ENCODE results near the gene PIP4K2A. TPM values are rescaled to one million over a fixed set of nuclear protein-coding genes. Genes with fewer than 3 reads are reported as not detected.

Gene PIP4K2A
- total and polyA plus RNA-seq, 2 of the 13 experiments (the other 11 are each of a cell fraction or from before 2014, with no cell fraction given) = 9.1 to 22.6 TPM

DNA sequence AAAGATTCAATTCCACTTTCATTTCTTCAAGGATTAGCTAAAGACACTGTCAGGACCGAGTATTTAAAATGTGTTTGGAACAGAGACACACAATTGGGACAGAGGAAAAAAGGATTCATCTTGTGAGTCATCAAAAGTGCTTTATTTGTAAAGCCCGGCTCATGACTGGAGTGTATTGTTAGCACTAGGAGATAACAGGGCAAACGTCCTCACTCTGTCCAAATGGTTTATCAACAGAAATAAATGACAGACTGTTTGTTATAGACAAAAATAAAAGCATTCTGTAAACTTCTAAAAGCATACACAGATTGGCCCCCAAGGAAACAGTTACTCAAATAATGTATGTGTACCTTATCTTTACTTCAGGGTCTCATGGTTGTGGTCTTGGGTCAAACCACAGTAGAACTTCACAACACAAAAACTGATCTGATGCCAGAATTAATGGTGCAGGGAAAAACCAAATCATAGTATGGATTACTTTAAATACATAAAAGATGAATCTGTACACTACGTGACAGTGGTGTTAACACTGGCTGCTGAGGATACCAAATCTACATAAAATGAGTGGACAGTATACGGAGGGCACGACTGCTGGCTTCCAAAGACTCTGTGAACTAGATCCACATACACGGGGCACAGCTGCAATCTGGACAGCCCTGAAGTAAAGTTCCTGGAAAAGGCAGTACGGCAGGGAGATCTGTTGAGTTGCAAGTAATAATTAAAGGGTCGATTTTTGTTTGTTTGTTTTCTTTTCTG, 179.4 kb downstream of the PIP4K2A start (continued):
- TF ChIP-seq ZNF670 (CRISPR knock-in tag; IDR thresholded peaks at IDR 0.05; ENCODE audit: borderline replicate concordance) (no peak), NR2C2 (CRISPR knock-in tag; IDR thresholded peaks at IDR 0.05; ENCODE audit: borderline replicate concordance) (no peak), CC2D1A (CRISPR knock-in tag; IDR thresholded peaks at IDR 0.05) (no peak), NKX3-1 (CRISPR knock-in tag; IDR thresholded peaks at IDR 0.05) (no peak), EP300 (IDR thresholded peaks at IDR 0.05; ENCODE audit: low read depth in 2 of 2, low read length in 2 of 2) (0 out of 4 replicates have a peak, but pooled peaks of 1 of the 2 experiments have one; percentile 18), EP300 (CRISPR knock-in tag; IDR thresholded peaks at IDR 0.05; ENCODE audit: borderline replicate concordance) (no peak), RCOR2 (CRISPR knock-in tag; IDR thresholded peaks at IDR 0.05) (no peak), POLR2AphosphoS2 (IDR thresholded peaks at IDR 0.05; ENCODE audit: low read depth, low read length) (no peak), SRY (CRISPR knock-in tag; IDR thresholded peaks at IDR 0.05) (no peak), SRF (IDR thresholded peaks at IDR 0.05; ENCODE audit: low read depth, low read length) (no peak), ATAD3A (CRISPR knock-in tag; IDR thresholded peaks at IDR 0.05) (no peak), ZBTB3 (CRISPR knock-in tag; IDR thresholded peaks at IDR 0.05; ENCODE audit: borderline replicate concordance, low read depth) (no peak), SOX13 (IDR thresholded peaks at IDR 0.05) (no peak), SOX13 (CRISPR knock-in tag; conservative IDR thresholded peaks at IDR 0.05 in 1 of 2, IDR thresholded peaks at IDR 0.05 in 1 of 2) (peak in 1 of 2 experiments; percentile 66; a peak in 2 of 4 replicates), TCF7 (IDR thresholded peaks at IDR 0.05; ENCODE audit: low read depth) (peak; percentile 45), TAF1 (CRISPR knock-in tag; IDR thresholded peaks at IDR 0.05) (no peak), NFIC (IDR thresholded peaks at IDR 0.05; ENCODE audit: low read length) (no peak; the same call in 1 of the 2 replicates), SMYD3 (CRISPR knock-in tag; IDR thresholded peaks at IDR 0.05) (no peak), GFI1 (CRISPR knock-in tag; IDR thresholded peaks at IDR 0.05; ENCODE audit: borderline replicate concordance) (peak; percentile 73), SMARCE1 (IDR thresholded peaks at IDR 0.05; ENCODE audit: borderline replicate concordance) (no peak), ZNF468 (CRISPR knock-in tag; IDR thresholded peaks at IDR 0.05) (no peak), ZBTB8A (CRISPR knock-in tag; IDR thresholded peaks at IDR 0.05; ENCODE audit: borderline replicate concordance, low read depth) (no peak), U2AF1 (optimal IDR thresholded peaks at IDR 0.05; ENCODE audit: low read depth, low read length) (no peak)
- TF ChIP-seq, protein P1, sequence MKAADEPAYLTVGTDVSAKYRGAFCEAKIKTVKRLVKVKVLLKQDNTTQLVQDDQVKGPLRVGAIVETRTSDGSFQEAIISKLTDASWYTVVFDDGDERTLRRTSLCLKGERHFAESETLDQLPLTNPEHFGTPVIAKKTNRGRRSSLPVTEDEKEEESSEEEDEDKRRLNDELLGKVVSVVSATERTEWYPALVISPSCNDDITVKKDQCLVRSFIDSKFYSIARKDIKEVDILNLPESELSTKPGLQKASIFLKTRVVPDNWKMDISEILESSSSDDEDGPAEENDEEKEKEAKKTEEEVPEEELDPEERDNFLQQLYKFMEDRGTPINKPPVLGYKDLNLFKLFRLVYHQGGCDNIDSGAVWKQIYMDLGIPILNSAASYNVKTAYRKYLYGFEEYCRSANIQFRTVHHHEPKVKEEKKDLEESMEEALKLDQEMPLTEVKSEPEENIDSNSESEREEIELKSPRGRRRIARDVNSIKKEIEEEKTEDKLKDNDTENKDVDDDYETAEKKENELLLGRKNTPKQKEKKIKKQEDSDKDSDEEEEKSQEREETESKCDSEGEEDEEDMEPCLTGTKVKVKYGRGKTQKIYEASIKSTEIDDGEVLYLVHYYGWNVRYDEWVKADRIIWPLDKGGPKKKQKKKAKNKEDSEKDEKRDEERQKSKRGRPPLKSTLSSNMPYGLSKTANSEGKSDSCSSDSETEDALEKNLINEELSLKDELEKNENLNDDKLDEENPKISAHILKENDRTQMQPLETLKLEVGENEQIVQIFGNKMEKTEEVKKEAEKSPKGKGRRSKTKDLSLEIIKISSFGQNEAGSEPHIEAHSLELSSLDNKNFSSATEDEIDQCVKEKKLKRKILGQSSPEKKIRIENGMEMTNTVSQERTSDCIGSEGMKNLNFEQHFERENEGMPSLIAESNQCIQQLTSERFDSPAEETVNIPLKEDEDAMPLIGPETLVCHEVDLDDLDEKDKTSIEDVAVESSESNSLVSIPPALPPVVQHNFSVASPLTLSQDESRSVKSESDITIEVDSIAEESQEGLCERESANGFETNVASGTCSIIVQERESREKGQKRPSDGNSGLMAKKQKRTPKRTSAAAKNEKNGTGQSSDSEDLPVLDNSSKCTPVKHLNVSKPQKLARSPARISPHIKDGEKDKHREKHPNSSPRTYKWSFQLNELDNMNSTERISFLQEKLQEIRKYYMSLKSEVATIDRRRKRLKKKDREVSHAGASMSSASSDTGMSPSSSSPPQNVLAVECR (CRISPR knock-in tag; IDR thresholded peaks at IDR 0.05; ENCODE audit: borderline replicate concordance) = no peak
- TF ChIP-seq, protein P2, sequence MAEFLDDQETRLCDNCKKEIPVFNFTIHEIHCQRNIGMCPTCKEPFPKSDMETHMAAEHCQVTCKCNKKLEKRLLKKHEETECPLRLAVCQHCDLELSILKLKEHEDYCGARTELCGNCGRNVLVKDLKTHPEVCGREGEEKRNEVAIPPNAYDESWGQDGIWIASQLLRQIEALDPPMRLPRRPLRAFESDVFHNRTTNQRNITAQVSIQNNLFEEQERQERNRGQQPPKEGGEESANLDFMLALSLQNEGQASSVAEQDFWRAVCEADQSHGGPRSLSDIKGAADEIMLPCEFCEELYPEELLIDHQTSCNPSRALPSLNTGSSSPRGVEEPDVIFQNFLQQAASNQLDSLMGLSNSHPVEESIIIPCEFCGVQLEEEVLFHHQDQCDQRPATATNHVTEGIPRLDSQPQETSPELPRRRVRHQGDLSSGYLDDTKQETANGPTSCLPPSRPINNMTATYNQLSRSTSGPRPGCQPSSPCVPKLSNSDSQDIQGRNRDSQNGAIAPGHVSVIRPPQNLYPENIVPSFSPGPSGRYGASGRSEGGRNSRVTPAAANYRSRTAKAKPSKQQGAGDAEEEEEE (CRISPR knock-in tag; IDR thresholded peaks at IDR 0.05; ENCODE audit: borderline replicate concordance) = no peak
- TF ChIP-seq, protein P3, sequence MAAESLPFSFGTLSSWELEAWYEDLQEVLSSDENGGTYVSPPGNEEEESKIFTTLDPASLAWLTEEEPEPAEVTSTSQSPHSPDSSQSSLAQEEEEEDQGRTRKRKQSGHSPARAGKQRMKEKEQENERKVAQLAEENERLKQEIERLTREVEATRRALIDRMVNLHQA (CRISPR knock-in tag; IDR thresholded peaks at IDR 0.05) = no peak
